ENCODE results near the gene PCNX3.

DNA sequence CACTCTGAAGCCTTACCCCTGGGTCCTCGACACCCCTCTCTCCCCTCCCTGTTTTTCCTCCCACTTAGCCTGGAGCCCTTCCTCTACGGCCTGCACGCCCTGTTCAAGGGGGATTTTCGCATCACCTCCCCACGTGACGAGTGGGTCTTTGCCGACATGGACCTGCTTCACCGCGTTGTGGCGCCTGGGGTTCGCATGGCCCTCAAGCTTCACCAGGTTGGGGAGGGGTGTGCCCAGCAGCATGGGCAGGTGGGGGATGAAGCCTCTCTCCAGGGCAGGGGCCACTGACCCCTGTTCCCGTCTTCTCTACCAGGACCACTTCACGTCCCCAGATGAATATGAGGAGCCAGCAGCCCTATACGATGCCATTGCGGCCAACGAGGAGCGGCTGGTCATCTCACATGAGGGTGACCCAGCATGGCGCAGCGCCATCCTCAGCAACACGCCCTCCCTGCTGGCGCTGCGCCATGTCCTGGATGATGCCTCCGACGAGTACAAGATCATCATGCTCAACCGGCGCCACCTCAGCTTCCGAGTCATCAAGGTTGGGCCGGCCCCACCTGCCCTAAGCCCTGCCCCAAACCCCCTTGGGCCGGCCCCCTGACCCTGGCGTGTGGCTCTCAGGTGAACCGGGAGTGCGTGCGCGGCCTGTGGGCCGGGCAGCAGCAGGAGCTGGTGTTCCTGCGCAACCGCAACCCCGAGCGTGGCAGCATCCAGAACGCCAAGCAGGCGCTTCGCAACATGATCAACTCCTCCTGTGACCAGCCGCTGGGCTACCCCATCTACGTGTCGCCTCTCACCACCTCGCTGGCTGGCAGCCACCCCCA lies 19.5 kb downstream of the PCNX3 start:
- TF ChIP-seq POLR2AphosphoS5 (IDR thresholded peaks at IDR 0.05; ENCODE audit: low read depth, low read length) (no peak), ZFX (IDR thresholded peaks at IDR 0.05) (no peak), POLR2A (IDR thresholded peaks at IDR 0.05; ENCODE audit: borderline replicate concordance, extremely low read depth, insufficient read depth, insufficient read length) (no peak), EZH2 (IDR thresholded peaks at IDR 0.05) (no peak), SRF (IDR thresholded peaks at IDR 0.05; ENCODE audit: low read depth) (no peak), YY1 (IDR thresholded peaks at IDR 0.05; ENCODE audit: extremely low read depth, insufficient replicate concordance, low read depth, low read length) (no peak), RAD21 (IDR thresholded peaks at IDR 0.05; ENCODE audit: low read depth) (no peak)
- TF ChIP-seq, protein P1, sequence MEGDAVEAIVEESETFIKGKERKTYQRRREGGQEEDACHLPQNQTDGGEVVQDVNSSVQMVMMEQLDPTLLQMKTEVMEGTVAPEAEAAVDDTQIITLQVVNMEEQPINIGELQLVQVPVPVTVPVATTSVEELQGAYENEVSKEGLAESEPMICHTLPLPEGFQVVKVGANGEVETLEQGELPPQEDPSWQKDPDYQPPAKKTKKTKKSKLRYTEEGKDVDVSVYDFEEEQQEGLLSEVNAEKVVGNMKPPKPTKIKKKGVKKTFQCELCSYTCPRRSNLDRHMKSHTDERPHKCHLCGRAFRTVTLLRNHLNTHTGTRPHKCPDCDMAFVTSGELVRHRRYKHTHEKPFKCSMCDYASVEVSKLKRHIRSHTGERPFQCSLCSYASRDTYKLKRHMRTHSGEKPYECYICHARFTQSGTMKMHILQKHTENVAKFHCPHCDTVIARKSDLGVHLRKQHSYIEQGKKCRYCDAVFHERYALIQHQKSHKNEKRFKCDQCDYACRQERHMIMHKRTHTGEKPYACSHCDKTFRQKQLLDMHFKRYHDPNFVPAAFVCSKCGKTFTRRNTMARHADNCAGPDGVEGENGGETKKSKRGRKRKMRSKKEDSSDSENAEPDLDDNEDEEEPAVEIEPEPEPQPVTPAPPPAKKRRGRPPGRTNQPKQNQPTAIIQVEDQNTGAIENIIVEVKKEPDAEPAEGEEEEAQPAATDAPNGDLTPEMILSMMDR (IDR thresholded peaks at IDR 0.05 in 2 of 3, conservative IDR thresholded peaks at IDR 0.05 in 1 of 3; ENCODE audit: borderline replicate concordance in 1 of 3, insufficient read depth in 1 of 3, low read depth in 2 of 3, low read length in 2 of 3) = no peak
- TF ChIP-seq, protein P2, sequence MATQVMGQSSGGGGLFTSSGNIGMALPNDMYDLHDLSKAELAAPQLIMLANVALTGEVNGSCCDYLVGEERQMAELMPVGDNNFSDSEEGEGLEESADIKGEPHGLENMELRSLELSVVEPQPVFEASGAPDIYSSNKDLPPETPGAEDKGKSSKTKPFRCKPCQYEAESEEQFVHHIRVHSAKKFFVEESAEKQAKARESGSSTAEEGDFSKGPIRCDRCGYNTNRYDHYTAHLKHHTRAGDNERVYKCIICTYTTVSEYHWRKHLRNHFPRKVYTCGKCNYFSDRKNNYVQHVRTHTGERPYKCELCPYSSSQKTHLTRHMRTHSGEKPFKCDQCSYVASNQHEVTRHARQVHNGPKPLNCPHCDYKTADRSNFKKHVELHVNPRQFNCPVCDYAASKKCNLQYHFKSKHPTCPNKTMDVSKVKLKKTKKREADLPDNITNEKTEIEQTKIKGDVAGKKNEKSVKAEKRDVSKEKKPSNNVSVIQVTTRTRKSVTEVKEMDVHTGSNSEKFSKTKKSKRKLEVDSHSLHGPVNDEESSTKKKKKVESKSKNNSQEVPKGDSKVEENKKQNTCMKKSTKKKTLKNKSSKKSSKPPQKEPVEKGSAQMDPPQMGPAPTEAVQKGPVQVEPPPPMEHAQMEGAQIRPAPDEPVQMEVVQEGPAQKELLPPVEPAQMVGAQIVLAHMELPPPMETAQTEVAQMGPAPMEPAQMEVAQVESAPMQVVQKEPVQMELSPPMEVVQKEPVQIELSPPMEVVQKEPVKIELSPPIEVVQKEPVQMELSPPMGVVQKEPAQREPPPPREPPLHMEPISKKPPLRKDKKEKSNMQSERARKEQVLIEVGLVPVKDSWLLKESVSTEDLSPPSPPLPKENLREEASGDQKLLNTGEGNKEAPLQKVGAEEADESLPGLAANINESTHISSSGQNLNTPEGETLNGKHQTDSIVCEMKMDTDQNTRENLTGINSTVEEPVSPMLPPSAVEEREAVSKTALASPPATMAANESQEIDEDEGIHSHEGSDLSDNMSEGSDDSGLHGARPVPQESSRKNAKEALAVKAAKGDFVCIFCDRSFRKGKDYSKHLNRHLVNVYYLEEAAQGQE (IDR thresholded peaks at IDR 0.05; ENCODE audit: low read depth) = no peak

Measured in HCT116 (cell line).